HEK293 (cell line): ENCODE data around the gene C18orf32.

Experiments used
- EGR2 ChIP-seq: fragments of 450-650 bp; formaldehyde crosslinking; IDR thresholded peaks from 2 replicates; pipeline ENCODE4 v1.5.1; 2016; ENCODE audit warnings: low read depth, missing biosample characterization, missing genetic modification characterization
- GFI1B ChIP-seq: fragments of 450-650 bp; formaldehyde crosslinking; IDR thresholded peaks from 2 replicates; pipeline ENCODE4 v1.5.1; 2016; ENCODE audit warnings: missing biosample characterization, missing genetic modification characterization
- HOXD13 ChIP-seq: sonication (generic); formaldehyde crosslinking; IDR thresholded peaks from 2 replicates; pipeline ENCODE4 v1.8.0; 2022; ENCODE audit warnings: missing genetic modification reagents, borderline replicate concordance
- KLF1 ChIP-seq: fragments of 450-650 bp; formaldehyde crosslinking; IDR thresholded peaks from 2 replicates; pipeline ENCODE4 v1.5.1; 2016; ENCODE audit warnings: missing biosample characterization, missing genetic modification characterization
- KLF10 ChIP-seq: fragments of 450-650 bp; IDR thresholded peaks from 2 replicates; pipeline ENCODE4 v1.5.1; 2018; ENCODE audit warnings: missing biosample characterization, mild to moderate bottlenecking, missing genetic modification characterization
- MYNN ChIP-seq: fragments of 450-650 bp; formaldehyde crosslinking; IDR thresholded peaks from 2 replicates; pipeline ENCODE4 v1.5.1; 2016; ENCODE audit warnings: missing biosample characterization, missing genetic modification characterization, borderline replicate concordance
- RBAK ChIP-seq: fragments of 450-650 bp; formaldehyde crosslinking; IDR thresholded peaks from 2 replicates; pipeline ENCODE4 v1.5.1; 2016; ENCODE audit warnings: missing biosample characterization, missing genetic modification characterization
- TRIM28 ChIP-seq: IDR thresholded peaks from 2 replicates; pipeline ENCODE4 v1.6.1; 2011; ENCODE audit warnings: low read length, control low read depth, borderline replicate concordance
- ZBTB17 ChIP-seq: fragments of 450-650 bp; formaldehyde crosslinking; IDR thresholded peaks from 2 replicates; pipeline ENCODE4 v1.5.1; 2016; ENCODE audit warnings: missing biosample characterization, missing genetic modification characterization
- ZBTB26 ChIP-seq: fragments of 450-650 bp; formaldehyde crosslinking; optimal IDR thresholded peaks from 2 replicates; pipeline ENCODE3; 2016; ENCODE audit warnings: missing biosample characterization, mild to moderate bottlenecking, missing genetic modification characterization
- ZNF10 ChIP-seq: fragments of 450-650 bp; formaldehyde crosslinking; IDR thresholded peaks from 2 replicates; pipeline ENCODE4 v1.5.1; 2017; ENCODE audit warnings: missing biosample characterization, missing genetic modification characterization
- ZNF121 ChIP-seq: fragments of 450-650 bp; formaldehyde crosslinking; IDR thresholded peaks from 2 replicates; pipeline ENCODE4 v1.5.1; 2016; ENCODE audit warnings: missing biosample characterization, missing genetic modification characterization
- ZNF140 ChIP-seq: fragments of 450-650 bp; formaldehyde crosslinking; IDR thresholded peaks from 2 replicates; pipeline ENCODE4 v1.5.1; 2016; ENCODE audit warnings: missing biosample characterization, missing genetic modification characterization
- ZNF157 ChIP-seq: fragments of 450-650 bp; formaldehyde crosslinking; IDR thresholded peaks from 2 replicates; pipeline ENCODE4 v1.5.1; 2016; ENCODE audit warnings: missing biosample characterization, missing genetic modification characterization
- ZNF169 ChIP-seq: fragments of 450-650 bp; formaldehyde crosslinking; IDR thresholded peaks from 2 replicates; pipeline ENCODE4 v1.5.1; 2016; ENCODE audit warnings: missing biosample characterization, missing genetic modification characterization
- ZNF174 ChIP-seq: fragments of 450-650 bp; formaldehyde crosslinking; IDR thresholded peaks from 2 replicates; pipeline ENCODE4 v1.5.0; 2017; ENCODE audit warnings: missing biosample characterization, mild to moderate bottlenecking, missing genetic modification characterization
- ZNF2 ChIP-seq: fragments of 450-650 bp; formaldehyde crosslinking; IDR thresholded peaks from 2 replicates; pipeline ENCODE4 v1.5.1; 2016; ENCODE audit warnings: missing biosample characterization, missing genetic modification characterization
- ZNF239 ChIP-seq: fragments of 450-650 bp; formaldehyde crosslinking; IDR thresholded peaks from 2 replicates; pipeline ENCODE4 v1.5.1; 2016; ENCODE audit warnings: missing biosample characterization, missing genetic modification characterization
- ZNF24 ChIP-seq: fragments of 450-650 bp; formaldehyde crosslinking; IDR thresholded peaks from 2 replicates; pipeline ENCODE4 v1.5.1; 2016; ENCODE audit warnings: missing biosample characterization, missing genetic modification characterization
- ZNF302 ChIP-seq: fragments of 450-650 bp; formaldehyde crosslinking; IDR thresholded peaks from 2 replicates; pipeline ENCODE4 v1.5.1; 2016; ENCODE audit warnings: missing biosample characterization, missing genetic modification characterization, low read depth
- ZNF433 ChIP-seq: fragments of 450-650 bp; formaldehyde crosslinking; IDR thresholded peaks from 2 replicates; pipeline ENCODE4 v1.5.1; 2016; ENCODE audit warnings: missing biosample characterization, missing genetic modification characterization, low read depth
- ZNF449 ChIP-seq: fragments of 450-650 bp; formaldehyde crosslinking; IDR thresholded peaks from 2 replicates; pipeline ENCODE4 v1.5.1; 2017; ENCODE audit warnings: missing biosample characterization, mild to moderate bottlenecking, missing genetic modification characterization, moderate library complexity
- ZNF473 ChIP-seq: fragments of 450-650 bp; formaldehyde crosslinking; IDR thresholded peaks from 2 replicates; pipeline ENCODE4 v1.5.1; 2017; ENCODE audit warnings: missing biosample characterization, missing genetic modification characterization
- ZNF488 ChIP-seq: fragments of 450-650 bp; formaldehyde crosslinking; IDR thresholded peaks from 2 replicates; pipeline ENCODE4 v1.5.1; 2016; ENCODE audit warnings: missing biosample characterization, missing genetic modification characterization
- ZNF544 ChIP-seq: fragments of 450-650 bp; formaldehyde crosslinking; IDR thresholded peaks from 2 replicates; pipeline ENCODE4 v1.5.0; 2017; ENCODE audit warnings: missing biosample characterization, missing genetic modification characterization
- ZNF585B ChIP-seq: fragments of 450-650 bp; formaldehyde crosslinking; IDR thresholded peaks from 2 replicates; pipeline ENCODE4 v1.5.1; 2016; ENCODE audit warnings: missing biosample characterization, missing genetic modification characterization
- ZNF623 ChIP-seq: fragments of 450-650 bp; formaldehyde crosslinking; IDR thresholded peaks from 2 replicates; pipeline ENCODE4 v1.5.1; 2016; ENCODE audit warnings: missing biosample characterization, missing genetic modification characterization
- ZNF624 ChIP-seq: fragments of 450-650 bp; formaldehyde crosslinking; IDR thresholded peaks from 2 replicates; pipeline ENCODE4 v1.5.1; 2017; ENCODE audit warnings: missing biosample characterization, missing genetic modification characterization
- ZNF658 ChIP-seq: fragments of 450-650 bp; formaldehyde crosslinking; IDR thresholded peaks from 2 replicates; pipeline ENCODE4; 2016; ENCODE audit warnings: missing biosample characterization, missing genetic modification characterization
- ZNF707 ChIP-seq: fragments of 450-650 bp; formaldehyde crosslinking; IDR thresholded peaks from 2 replicates; pipeline ENCODE4 v1.5.1; 2016; ENCODE audit warnings: missing biosample characterization, missing genetic modification characterization
- ZNF830 ChIP-seq: fragments of 450-650 bp; IDR thresholded peaks from 2 replicates; pipeline ENCODE4 v1.5.0; 2018; ENCODE audit warnings: missing biosample characterization, missing genetic modification characterization, low read depth, mild to moderate bottlenecking, moderate library complexity
- ZXDB ChIP-seq: fragments of 450-650 bp; formaldehyde crosslinking; IDR thresholded peaks from 2 replicates; pipeline ENCODE4 v1.5.1; 2016; ENCODE audit warnings: missing biosample characterization, missing genetic modification characterization
- TF ChIP-seq, protein P1 (sequence below): fragments of 450-650 bp; formaldehyde crosslinking; IDR thresholded peaks from 2 replicates; pipeline ENCODE4 v1.5.1; 2016; ENCODE audit warnings: missing biosample characterization, missing genetic modification characterization
- TF ChIP-seq, protein P2 (sequence below): fragments of 450-650 bp; formaldehyde crosslinking; IDR thresholded peaks from 2 replicates; pipeline ENCODE4 v1.5.1; 2016; ENCODE audit warnings: missing biosample characterization, missing genetic modification characterization
- TF ChIP-seq, protein P3 (sequence below): fragments of 450-650 bp; formaldehyde crosslinking; IDR thresholded peaks from 2 replicates; pipeline ENCODE4 v1.5.1; 2016; ENCODE audit warnings: missing biosample characterization, missing genetic modification characterization

The C18orf32 gene

DNA sequence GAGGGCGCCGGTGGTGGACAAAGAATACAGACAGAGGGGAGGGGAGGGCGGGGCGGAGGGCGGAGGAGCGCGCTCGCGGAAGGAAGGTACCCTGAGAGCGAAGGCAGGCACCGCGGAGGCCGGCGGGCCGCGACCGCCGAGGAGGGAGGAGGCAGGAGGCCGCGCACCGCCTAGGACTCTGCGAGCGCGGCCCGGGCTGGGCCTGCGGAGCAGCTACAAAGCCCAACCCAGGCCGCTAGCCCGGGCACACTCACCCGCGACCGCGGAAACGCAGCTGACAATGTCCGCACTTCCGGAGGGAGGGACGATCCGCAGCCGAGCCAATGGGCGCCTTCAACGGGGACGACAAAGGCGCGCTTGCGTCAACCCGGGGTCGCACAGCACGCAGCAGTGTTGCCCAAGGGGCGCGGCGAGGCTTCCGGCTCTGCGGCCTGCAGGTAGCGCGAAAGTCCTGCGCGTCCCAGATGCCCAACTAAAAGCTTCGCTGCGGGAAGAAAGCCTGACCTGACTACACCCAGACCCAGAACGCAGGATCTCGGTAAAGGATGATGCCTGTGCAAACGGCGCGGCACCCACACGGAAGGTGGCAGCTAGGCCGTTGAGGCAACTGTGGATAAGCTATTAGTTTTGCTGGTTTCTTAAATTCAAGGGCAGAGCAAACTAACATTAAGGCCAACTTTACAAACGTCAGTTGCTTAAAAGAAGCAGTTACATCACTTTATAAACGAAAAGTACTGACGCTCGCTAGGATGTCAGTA is at the start of gene C18orf32 (continued):
- 0 out of 2 replicates have a peak, but pooled peaks have one; percentile 26 for TF ChIP-seq ZNF239 (tag by site-specific recombination)
- TF ChIP-seq ZNF140 (tag by site-specific recombination) = no peak
- TF ChIP-seq ZNF473 (tag by site-specific recombination) = no peak
- TF ChIP-seq ZNF10 (tag by site-specific recombination) = peak; percentile 15; the same call in 1 of the 2 replicates
- TF ChIP-seq ZXDB (tag by site-specific recombination) = peak; percentile 97
- no peak for TF ChIP-seq TRIM28
- TF ChIP-seq MYNN (tag by site-specific recombination) = peak; percentile 14; the same call in 1 of the 2 replicates
- TF ChIP-seq ZNF830 (tag by site-specific recombination) = no peak
- TF ChIP-seq HOXD13 (CRISPR knock-in tag) = no peak
- TF ChIP-seq RBAK (tag by site-specific recombination) = no peak
- TF ChIP-seq, protein P1, sequence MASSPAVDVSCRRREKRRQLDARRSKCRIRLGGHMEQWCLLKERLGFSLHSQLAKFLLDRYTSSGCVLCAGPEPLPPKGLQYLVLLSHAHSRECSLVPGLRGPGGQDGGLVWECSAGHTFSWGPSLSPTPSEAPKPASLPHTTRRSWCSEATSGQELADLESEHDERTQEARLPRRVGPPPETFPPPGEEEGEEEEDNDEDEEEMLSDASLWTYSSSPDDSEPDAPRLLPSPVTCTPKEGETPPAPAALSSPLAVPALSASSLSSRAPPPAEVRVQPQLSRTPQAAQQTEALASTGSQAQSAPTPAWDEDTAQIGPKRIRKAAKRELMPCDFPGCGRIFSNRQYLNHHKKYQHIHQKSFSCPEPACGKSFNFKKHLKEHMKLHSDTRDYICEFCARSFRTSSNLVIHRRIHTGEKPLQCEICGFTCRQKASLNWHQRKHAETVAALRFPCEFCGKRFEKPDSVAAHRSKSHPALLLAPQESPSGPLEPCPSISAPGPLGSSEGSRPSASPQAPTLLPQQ (tag by site-specific recombination) = peak; percentile 82
- no peak for TF ChIP-seq ZNF658 (tag by site-specific recombination)
- no peak for TF ChIP-seq ZNF544 (tag by site-specific recombination)
- TF ChIP-seq ZNF707 (tag by site-specific recombination) = no peak
- TF ChIP-seq ZNF302 (tag by site-specific recombination) = no peak
- peak; percentile 95 for TF ChIP-seq ZBTB17 (tag by site-specific recombination)
- no peak for TF ChIP-seq ZNF624
- TF ChIP-seq KLF10 (tag by site-specific recombination) = peak; percentile 8; the same call in 1 of the 2 replicates
- no peak for TF ChIP-seq ZNF174 (tag by site-specific recombination)
- TF ChIP-seq ZNF488 = no peak
- peak; percentile 99 for TF ChIP-seq ZNF449 (tag by site-specific recombination)
- TF ChIP-seq, protein P2, sequence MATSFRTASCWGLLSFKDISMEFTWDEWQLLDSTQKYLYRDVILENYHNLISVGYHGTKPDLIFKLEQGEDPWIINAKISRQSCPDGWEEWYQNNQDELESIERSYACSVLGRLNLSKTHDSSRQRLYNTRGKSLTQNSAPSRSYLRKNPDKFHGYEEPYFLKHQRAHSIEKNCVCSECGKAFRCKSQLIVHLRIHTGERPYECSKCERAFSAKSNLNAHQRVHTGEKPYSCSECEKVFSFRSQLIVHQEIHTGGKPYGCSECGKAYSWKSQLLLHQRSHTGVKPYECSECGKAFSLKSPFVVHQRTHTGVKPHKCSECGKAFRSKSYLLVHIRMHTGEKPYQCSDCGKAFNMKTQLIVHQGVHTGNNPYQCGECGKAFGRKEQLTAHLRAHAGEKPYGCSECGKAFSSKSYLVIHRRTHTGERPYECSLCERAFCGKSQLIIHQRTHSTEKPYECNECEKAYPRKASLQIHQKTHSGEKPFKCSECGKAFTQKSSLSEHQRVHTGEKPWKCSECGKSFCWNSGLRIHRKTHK = no peak
- no peak for TF ChIP-seq EGR2
- TF ChIP-seq ZNF2 = peak; percentile 83
- TF ChIP-seq ZNF623 = no peak; the same call in 1 of the 2 replicates
- TF ChIP-seq KLF1 (tag by site-specific recombination) = peak; percentile 69
- peak; percentile 67 for TF ChIP-seq ZNF24
- TF ChIP-seq ZNF169 = no peak
- no peak for TF ChIP-seq ZNF157
- TF ChIP-seq ZNF433 = no peak
- TF ChIP-seq, protein P3, sequence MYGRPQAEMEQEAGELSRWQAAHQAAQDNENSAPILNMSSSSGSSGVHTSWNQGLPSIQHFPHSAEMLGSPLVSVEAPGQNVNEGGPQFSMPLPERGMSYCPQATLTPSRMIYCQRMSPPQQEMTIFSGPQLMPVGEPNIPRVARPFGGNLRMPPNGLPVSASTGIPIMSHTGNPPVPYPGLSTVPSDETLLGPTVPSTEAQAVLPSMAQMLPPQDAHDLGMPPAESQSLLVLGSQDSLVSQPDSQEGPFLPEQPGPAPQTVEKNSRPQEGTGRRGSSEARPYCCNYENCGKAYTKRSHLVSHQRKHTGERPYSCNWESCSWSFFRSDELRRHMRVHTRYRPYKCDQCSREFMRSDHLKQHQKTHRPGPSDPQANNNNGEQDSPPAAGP (tag by site-specific recombination) = no peak
- no peak for TF ChIP-seq ZNF585B
- no peak for TF ChIP-seq GFI1B (tag by site-specific recombination)
- peak; percentile 100 for TF ChIP-seq ZBTB26 (tag by site-specific recombination)
- TF ChIP-seq ZNF121 (tag by site-specific recombination) = 0 out of 2 replicates have a peak, but pooled peaks have one; percentile 53
